DND-41 (cell line): ENCODE data around the gene SPDYA.

ENCODE experiments used
- ATAC-seq: fragments of 200-7000 bp; cut with Tn5 transposase; 3 replicates; pipeline ENCODE4 v1.9.1; 2021; ENCODE audit warnings: low read depth; ENCODE audit not compliant: insufficient read depth
- DNase-seq: peaks from one replicate; pipeline ENCODE4 v3.0.0-alpha.2; 2020
- H2AFZ ChIP-seq: 2 replicates; pipeline ENCODE4 v1.6.0; 2012; ENCODE audit warnings: low read depth, low read length
- H3K27ac ChIP-seq: 2 replicates; pipeline ENCODE4 v1.5.1; 2012; ENCODE audit warnings: low read length, inconsistent platforms
- H3K27me3 ChIP-seq: fragments of 200-600 bp; sonication (generic); 2 replicates; pipeline ENCODE4 v1.6.0; 2012; ENCODE audit warnings: low read length, mild to moderate bottlenecking, inconsistent platforms; ENCODE audit not compliant: insufficient read depth, poor library complexity
- H3K36me3 ChIP-seq: 2 replicates; pipeline ENCODE4 v1.5.1; 2012; ENCODE audit warnings: low read length, inconsistent platforms; ENCODE audit not compliant: insufficient read depth
- H3K4me1 ChIP-seq: 2 replicates; pipeline ENCODE4 v1.5.1; 2012; ENCODE audit warnings: mild to moderate bottlenecking, low read length; ENCODE audit not compliant: insufficient read depth
- H3K4me2 ChIP-seq: 2 replicates; pipeline ENCODE4 v1.6.0; 2012; ENCODE audit warnings: mild to moderate bottlenecking, moderate library complexity, low read length, inconsistent platforms; ENCODE audit not compliant: insufficient read depth
- H3K4me3 ChIP-seq, 2 experiments: fragments of 200-600 bp in 1 of 2; shearing (Covaris generic) in 1 of 2; 2 replicates each; pipeline ENCODE4 v1.5.1; 2012 to 2016; ENCODE audit warnings: inconsistent platforms in 2 of 2, low read length in 2 of 2, mild to moderate bottlenecking in 2 of 2, low read depth in 1 of 2, moderate library complexity in 1 of 2
- H3K79me2 ChIP-seq: 2 replicates; pipeline ENCODE4 v1.6.0; 2012; ENCODE audit warnings: low read length, inconsistent platforms; ENCODE audit not compliant: insufficient read depth
- H3K9ac ChIP-seq: 2 replicates; pipeline ENCODE4 v1.6.0; 2012; ENCODE audit warnings: low read depth, mild to moderate bottlenecking, inconsistent platforms, low read length, moderate library complexity
- H3K9me3 ChIP-seq: 2 replicates; pipeline ENCODE4 v1.5.1; 2012; ENCODE audit warnings: low read length, moderate library complexity, mild to moderate bottlenecking, inconsistent platforms; ENCODE audit not compliant: insufficient read depth, severe bottlenecking
- H4K20me1 ChIP-seq: 2 replicates; pipeline ENCODE4 v1.6.0; 2012; ENCODE audit warnings: low read length; ENCODE audit not compliant: insufficient read depth
- CTCF ChIP-seq: IDR thresholded peaks from 2 replicates; pipeline ENCODE4 v1.5.1; 2012; ENCODE audit warnings: borderline replicate concordance, low read length, moderate library complexity, mild to moderate bottlenecking; ENCODE audit not compliant: poor library complexity, severe bottlenecking; ENCODE audit errors: extremely low read depth
- EZH2 ChIP-seq: IDR thresholded peaks from 3 replicates; pipeline ENCODE4 v1.6.1; 2012; ENCODE audit warnings: borderline replicate concordance, low read depth, mild to moderate bottlenecking, moderate library complexity, low read length, inconsistent platforms; ENCODE audit not compliant: severe bottlenecking

The SPDYA gene

GRCh38 chr2:28880193-28880592, 69.6 kb downstream of the SPDYA start:
- no peak overlapping the region for H3K4me3 ChIP-seq
- no peak overlapping the region for H2AFZ ChIP-seq
- H3K36me3 ChIP-seq: no peaks in the 10 kb centered on the region
- no peak overlapping the region for H3K4me2 ChIP-seq
- no peak overlapping the region for H3K9ac ChIP-seq
- peaks cover 21% of the 10 kb centered on the region for H3K27me3 ChIP-seq
- H3K4me1 ChIP-seq: no peaks in the 10 kb centered on the region
- no peak for TF ChIP-seq EZH2
- TF ChIP-seq CTCF: no peak
- no peaks in the 10 kb centered on the region for H3K9me3 ChIP-seq
- no peak for ATAC-seq
- DNase-seq: no peak
- H4K20me1 ChIP-seq: no peaks in the 10 kb centered on the region
- no peaks in the 10 kb centered on the region for H3K79me2 ChIP-seq
- no peak overlapping the region for H3K27ac ChIP-seq

GRCh38 chr2:28893488-28893887, 82.9 kb downstream of the SPDYA start:
- H3K27ac ChIP-seq: no peak overlapping the region
- H3K4me3 ChIP-seq: no peak overlapping the region
- H3K9ac ChIP-seq: no peak overlapping the region
- H3K4me2 ChIP-seq: peak overlapping the region; percentile 55; the same call in 1 of the 2 replicates
- TF ChIP-seq EZH2 (no peak), CTCF (no peak)
- DNase-seq (no peak), ATAC-seq (no peak)
- no peaks in the 10 kb centered on the region for H3K9me3 ChIP-seq
- H2AFZ ChIP-seq: no peak overlapping the region
- H3K27me3 ChIP-seq: peaks cover 5% of the 10 kb centered on the region
- H3K36me3 ChIP-seq: peaks cover 11% of the 10 kb centered on the region
- peaks cover 35% of the 10 kb centered on the region for H3K4me1 ChIP-seq
- H3K79me2 ChIP-seq: peaks cover 40% of the 10 kb centered on the region
- peaks cover 35% of the 10 kb centered on the region for H4K20me1 ChIP-seq

DNA sequence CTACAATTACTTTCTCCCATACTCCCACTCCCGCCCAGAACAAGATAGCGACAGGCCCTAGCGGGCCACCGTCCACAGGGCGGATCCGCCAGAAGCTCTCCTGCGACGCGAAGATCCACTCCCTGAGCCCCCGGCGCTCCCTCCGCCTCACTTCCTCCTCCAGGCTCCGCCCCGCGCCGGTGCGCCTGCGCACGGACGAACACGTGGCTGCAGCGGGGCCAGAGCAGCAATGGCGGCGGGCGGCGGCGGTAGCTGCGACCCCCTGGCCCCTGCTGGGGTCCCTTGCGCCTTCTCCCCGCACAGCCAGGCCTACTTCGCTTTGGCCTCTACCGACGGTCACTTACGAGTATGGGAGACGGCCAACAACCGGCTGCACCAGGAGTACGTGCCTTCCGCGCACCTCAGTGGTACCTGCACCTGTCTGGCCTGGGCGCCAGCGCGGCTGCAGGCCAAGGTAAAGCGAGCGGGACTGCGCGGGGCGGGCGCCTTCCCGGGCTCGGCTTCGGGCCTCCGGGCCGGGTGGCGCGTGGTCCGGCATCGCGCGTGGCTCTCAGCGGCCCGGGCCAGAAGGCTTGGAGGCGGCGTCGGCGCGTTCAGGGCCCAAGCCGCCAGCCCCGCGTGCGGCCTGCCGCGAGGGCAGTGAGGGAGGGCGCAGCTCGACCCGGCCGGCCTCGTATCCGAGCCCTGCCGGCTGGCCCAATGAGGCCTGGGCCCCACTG, 84.0 kb downstream of the SPDYA start, which contains the start of gene WDR43:
WDR43 (plus strand) TSS at position 198 of the 719 bp plus-strand sequence; CDS start at position 230, 32 bp downstream.
- H3K79me2 ChIP-seq: peaks cover 52% of the 10 kb centered on the region
- H3K4me3 ChIP-seq: peak within 1 kb of the TSS; percentile 99 to 100
- no peaks in the 10 kb centered on the region for H3K9me3 ChIP-seq
- peaks cover 46% of the 10 kb centered on the region for H4K20me1 ChIP-seq
- H3K27ac ChIP-seq: peak within 1 kb of the TSS; percentile 93
- peak; percentile 94 for ATAC-seq
- H3K4me1 ChIP-seq: peaks cover 35% of the 10 kb centered on the region
- peaks cover 11% of the 10 kb centered on the region for H3K36me3 ChIP-seq
- H2AFZ ChIP-seq: peak within 1 kb of the TSS; percentile 85
- peak within 1 kb of the TSS; percentile 98 for H3K9ac ChIP-seq
- H3K27me3 ChIP-seq: peaks cover 5% of the 10 kb centered on the region
- TF ChIP-seq EZH2 (no peak), CTCF (no peak)
- peak within 1 kb of the TSS; percentile 80 for H3K4me2 ChIP-seq
- DNase-seq: peak; percentile 99
